ENCODE measurements around the gene CYP19A1. TPM values are rescaled to one million over a fixed set of nuclear protein-coding genes. Genes with fewer than 3 reads are reported as not detected.

CYP19A1 gene
- total RNA-seq, 2 donors from 2014 or later: not detected

DNA sequence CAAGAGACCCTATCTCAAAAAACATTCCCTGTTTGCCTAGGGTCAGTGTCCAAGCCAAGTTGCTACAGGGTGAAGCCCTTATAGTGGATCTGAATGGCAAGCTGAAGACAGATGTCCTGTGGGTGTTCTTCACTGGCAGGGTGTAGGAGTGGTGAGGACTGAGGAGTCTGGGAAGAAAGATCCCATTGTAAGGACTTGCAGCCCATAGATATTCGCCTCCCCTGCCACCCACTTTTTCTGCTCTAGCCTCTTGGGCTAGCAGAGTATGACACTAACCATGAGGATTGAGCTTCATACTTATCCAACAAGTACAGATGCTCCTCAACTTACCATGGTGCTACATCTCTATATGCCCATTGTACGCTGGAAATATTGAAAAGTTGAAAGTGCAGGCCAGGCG lies 13.2 kb downstream of the CYP19A1 start:
- Histone ChIP-seq H3K9ac (ENCODE audit: low read depth in 2 of 2, low read length in 2 of 2) (no peak overlapping the region), H3K4me1 (no peaks in the 10 kb centered on the region), H3K4me3 (no peak overlapping the region), H3K9me3 (no peaks in the 10 kb centered on the region), H3K27me3 (no peaks in the 10 kb centered on the region), H3K36me3 (no peaks in the 10 kb centered on the region), H3K27ac (no peak overlapping the region)
- intact Hi-C loops (cut with DNase I): no loop called here
- no peak for TF ChIP-seq CTCF (IDR thresholded peaks at IDR 0.05)
- no peak for DNase-seq

DNA sequence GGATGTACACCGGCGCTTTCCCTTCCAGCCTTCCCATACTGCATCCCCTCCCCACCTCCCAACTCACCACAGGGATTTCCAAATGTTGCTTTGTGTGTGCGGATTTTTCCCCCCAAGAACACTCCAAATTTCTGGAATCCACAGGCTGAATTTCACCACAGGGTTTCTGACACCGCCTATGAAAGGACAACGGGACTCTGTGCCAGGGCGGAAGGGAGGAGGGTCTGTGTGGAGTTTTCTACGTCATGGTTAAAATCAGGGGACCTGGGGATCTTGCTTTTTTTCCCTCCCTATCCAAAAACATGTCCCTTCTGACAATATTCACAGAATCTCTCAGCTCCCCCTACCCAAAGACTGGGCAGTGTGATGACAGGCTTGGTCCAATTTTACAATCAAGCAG lies 14.6 kb downstream of the CYP19A1 start:
- H3K4me1 ChIP-seq: no peaks in the 10 kb centered on the region
- H3K9me3 ChIP-seq: no peaks in the 10 kb centered on the region
- no peak overlapping the region for H3K9ac ChIP-seq (ENCODE audit: low read depth in 2 of 2, low read length in 2 of 2)
- intact Hi-C loops (cut with DNase I): no loop called here
- H3K4me3 ChIP-seq: no peak overlapping the region
- H3K27ac ChIP-seq: no peak overlapping the region
- DNase-seq: no peak
- no peaks in the 10 kb centered on the region for H3K27me3 ChIP-seq
- no peak for TF ChIP-seq CTCF (IDR thresholded peaks at IDR 0.05)
- H3K36me3 ChIP-seq: no peaks in the 10 kb centered on the region

- Histone ChIP-seq H3K4me1 (no peaks in the 10 kb centered on the region), H3K36me3 (no peaks in the 10 kb centered on the region), H3K9me3 (no peaks in the 10 kb centered on the region), H3K27ac (no peak overlapping the region), H3K27me3 (no peaks in the 10 kb centered on the region), H3K4me3 (no peak overlapping the region), H3K9ac (ENCODE audit: low read depth in 2 of 2, low read length in 2 of 2) (no peak overlapping the region)
- no peak for TF ChIP-seq CTCF (IDR thresholded peaks at IDR 0.05)
- intact Hi-C loops (cut with DNase I): no loop called here
- no peak for DNase-seq
These were observed 15.6 kb downstream of the CYP19A1 start for GRCh38 chr15:51322621-51323296.

- DNase-seq: no peak
- TF ChIP-seq CTCF (IDR thresholded peaks at IDR 0.05): no peak
- no peak overlapping the region for H3K27ac ChIP-seq
- H3K4me3 ChIP-seq: no peak overlapping the region
- H3K4me1 ChIP-seq: no peaks in the 10 kb centered on the region
- intact Hi-C loops (cut with DNase I): no loop called here
- H3K9me3 ChIP-seq: no peaks in the 10 kb centered on the region
- no peaks in the 10 kb centered on the region for H3K27me3 ChIP-seq
- H3K36me3 ChIP-seq: no peaks in the 10 kb centered on the region
- H3K9ac ChIP-seq (ENCODE audit: low read depth in 2 of 2, low read length in 2 of 2): no peak overlapping the region
These were observed 17.1 kb downstream of the CYP19A1 start for GRCh38 chr15:51321316-51321715.

- Histone ChIP-seq H3K4me1 (no peaks in the 10 kb centered on the region), H3K9ac (ENCODE audit: low read depth in 2 of 2, low read length in 2 of 2) (no peak overlapping the region), H3K4me3 (no peak overlapping the region), H3K27me3 (no peaks in the 10 kb centered on the region), H3K27ac (no peak overlapping the region), H3K9me3 (no peaks in the 10 kb centered on the region), H3K36me3 (no peaks in the 10 kb centered on the region)
- no peak for TF ChIP-seq CTCF (IDR thresholded peaks at IDR 0.05)
- intact Hi-C loops (cut with DNase I): no loop called here
- DNase-seq: no peak
These were observed 17.6 kb downstream of the CYP19A1 start for GRCh38 chr15:51320843-51321242.
